IPS-NIHi7 (cell line): Measurements from ENCODE around the gene SLC1A7.
A peak's percentile ranks its signal among the peaks of the same experiment; 100 is the strongest.
"Not testable (repeated sequence)": the region's sequence is repeated elsewhere in the genome, so short reads cannot be mapped to it uniquely, and the experiment has no call there.

Experiments used
- DNase-seq: peaks from one replicate; pipeline ENCODE4 v3.0.0; 2012; ENCODE audit warnings: mixed read lengths; ENCODE audit errors: extremely low spot score

The SLC1A7 gene

DNA sequence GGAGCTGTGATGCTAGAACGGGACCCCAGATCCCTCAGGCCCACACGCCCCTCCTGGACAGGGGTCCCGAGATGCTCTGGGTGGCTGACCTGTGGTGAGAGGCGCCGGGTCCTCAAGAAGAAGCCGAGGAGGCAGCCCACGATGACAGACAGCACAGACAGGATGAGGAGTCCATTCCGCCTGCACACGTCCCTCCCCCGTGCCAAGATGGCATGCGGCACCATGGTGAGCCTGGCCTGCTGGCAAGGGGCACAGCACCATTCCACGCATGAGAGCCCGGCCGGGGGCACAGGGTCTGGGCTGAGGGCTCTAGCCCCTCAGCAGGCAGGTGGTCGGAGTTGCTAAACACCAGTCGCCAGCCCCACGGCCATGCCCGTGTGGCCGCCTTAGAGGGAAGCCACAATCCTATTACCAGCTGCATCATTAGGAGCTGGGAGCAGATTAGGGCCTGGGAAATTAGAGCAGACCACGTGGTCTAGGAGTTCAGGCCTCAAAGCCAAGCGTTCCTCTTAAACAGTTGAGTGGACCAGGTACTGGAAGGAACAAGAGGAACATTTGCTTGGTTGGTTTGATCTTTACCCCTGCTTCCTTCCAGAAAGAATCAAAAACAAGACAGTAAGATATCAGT, at the start of gene SLC1A7:
SLC1A7 (minus strand) TSS at position 413 of the 628 bp plus-strand sequence; CDS start at position 224, 189 bp downstream.
- no peak for DNase-seq

DNA sequence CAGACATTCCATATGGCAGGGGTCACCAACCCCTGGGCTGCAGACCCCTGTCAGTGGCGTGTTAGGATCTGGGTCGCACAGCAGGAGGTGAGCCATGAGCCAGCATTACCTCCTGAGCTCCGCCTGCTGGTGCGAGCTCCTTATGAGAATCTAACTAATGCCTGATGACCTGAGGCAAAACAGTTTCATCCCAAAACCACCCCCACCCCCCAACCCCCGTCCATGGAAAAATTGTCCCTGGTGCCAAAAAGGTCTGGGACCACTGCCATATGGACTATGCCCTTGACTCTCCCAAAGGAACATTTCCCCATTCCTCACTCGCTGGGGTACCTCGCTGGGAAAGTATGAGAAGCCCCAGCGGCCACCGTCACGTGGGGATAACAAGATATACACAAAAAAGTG, 47.8 kb upstream of the SLC1A7 start:
- no peak for DNase-seq

DNA sequence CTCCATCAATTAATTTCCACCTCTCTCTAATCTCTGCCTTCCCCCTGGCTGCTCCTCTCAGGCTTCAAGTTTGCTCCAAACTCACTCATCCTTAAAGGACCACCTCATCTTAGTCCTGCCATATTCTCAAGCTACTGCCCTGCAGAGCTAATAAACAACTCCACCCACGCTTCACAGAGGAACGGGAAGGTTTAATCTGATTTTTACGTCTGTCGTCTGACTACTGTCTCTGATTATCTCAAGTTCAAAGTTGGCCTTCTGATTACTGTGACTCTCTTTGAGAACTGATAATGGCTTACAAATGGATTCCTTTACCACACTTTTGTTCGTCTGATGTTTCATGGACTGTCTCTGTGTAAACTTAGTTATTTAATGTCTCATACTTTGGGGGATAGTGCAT, 46.6 kb upstream of the SLC1A7 start:
- DNase-seq: no peak

DNA sequence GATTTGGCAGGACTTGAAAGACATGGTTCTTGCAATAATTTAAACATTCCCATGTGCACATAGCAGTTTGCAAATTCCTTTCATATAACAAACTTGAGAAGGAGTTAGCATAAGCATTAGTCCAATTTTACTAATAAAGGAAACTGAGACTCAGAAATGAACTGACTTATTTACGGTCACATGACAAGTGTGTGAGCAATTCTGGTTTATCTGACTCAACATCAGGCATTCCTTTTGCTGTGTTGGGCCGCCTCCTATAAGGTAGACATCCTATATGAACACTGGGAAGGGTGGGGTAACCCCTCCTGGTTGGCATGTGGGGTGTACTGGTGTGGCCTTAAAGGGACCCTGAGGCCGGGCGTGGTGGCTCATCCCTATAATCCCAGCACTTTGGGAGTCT, 45.7 kb upstream of the SLC1A7 start:
- DNase-seq: no peak

DNA sequence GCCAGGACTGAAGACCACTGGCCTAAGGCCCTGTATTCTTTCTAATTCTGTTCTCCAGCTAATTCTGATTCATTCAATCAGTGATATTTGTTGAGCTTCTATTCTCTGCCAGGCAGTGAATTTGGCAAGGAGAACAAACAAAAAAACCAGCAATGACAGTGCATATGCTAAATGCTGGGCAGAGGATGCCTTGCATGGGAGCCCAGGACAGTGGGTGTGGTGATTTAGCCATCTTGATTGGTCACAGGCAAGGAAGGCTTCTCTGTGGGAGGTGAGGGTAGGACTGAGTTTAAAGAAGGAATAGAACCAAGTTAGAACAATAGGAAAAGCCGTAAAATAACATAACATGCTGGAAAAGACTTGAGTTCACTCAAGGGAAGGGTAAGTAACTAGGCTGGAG, 45.0 kb upstream of the SLC1A7 start:
- DNase-seq: no peak

DNA sequence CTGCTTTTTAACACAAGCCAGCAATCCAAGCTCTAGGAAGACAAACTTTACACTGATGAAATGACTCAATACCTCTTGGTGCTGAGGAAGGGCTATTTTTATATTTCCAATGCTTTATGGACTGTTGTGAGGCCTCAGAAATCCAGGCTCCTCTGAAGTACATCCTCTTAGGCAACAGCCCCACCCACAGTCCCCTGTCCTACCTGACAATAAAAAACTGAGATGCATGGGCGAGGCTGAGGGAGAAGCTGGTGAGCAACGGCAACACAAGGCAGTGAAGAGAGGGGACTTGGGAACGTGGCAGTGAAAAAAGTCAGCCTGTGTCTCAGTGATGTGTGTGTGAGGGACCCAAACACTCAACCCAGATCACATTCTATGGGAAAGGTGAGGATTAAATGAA, 44.1 kb upstream of the SLC1A7 start:
- DNase-seq: no peak

DNA sequence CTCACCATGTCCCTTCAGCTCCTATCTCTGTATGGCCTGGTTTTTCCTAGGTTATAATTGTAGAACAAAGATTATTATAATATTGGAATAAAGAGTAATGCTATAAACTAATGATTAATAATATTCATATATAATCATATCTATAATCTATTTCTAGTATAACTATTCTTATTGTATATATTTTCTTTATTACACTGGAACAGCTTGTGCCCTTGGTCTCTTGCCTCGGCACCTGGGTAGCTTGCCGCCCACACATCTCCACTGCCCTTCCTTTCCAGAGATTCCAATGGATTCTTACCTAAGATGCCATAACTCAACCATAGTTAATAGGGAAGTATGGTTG, 43.5 kb upstream of the SLC1A7 start:
- not testable (repeated sequence) for DNase-seq

DNA sequence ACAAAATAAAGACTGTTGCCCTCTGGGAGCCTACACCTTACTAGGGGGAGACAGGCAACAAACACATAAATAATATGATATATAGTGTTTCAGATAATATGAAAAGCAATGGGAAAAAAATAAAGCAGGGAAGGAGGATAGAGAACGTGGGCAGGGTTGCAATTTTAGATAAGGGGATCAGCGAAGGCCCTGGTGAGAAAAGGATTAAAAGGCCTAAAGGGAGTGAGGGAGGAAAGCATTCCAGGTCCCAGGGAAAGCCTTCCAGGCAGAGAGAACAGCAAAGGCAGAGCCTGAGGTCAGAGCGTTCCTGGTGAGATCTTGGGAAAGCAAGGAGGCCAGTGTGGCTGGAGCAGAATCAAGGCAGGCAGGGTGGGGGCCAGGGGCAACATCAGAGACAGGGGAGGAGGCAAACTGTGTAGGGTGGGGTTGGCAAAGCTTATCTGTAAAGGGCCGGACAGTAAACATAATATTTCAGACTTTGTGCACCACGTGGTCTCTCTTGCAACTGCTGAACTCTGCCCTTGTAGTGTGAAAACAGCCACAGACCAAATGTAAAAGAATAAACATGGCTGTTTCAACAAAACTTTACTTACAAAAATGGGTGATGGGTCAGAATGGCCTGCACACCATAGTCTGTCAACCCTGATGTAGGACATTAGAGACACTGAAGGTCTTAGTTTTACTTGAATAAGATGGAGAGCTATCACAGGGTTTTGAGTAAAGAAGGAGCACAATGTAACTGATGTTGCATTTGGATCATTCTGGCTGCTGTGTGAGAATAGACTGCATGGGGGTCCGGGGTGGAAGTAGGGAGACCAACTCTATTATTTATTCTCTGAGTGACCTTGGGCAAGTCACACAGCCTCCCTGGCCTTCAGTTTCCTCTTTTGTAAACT, 40.9 kb upstream of the SLC1A7 start:
- DNase-seq: no peak

DNA sequence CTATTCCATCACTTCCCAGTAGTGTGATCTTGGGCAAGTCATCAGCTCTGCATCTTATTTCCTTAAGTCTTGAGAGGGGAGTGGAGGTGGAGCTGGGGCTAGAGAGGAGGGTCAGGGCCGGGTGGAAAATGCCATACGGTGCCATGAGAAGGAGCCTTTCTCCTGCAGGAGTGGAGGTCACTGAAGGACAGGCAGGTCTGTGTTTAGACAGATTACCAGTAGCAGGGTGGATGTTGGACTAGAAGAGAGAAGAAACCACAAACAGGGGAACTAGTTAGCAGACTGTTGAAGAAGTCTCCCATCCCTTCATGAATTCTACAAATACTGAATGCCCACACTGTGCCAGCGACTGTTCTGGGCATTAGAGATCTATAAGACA, 40.3 kb upstream of the SLC1A7 start:
- no peak for DNase-seq

DNA sequence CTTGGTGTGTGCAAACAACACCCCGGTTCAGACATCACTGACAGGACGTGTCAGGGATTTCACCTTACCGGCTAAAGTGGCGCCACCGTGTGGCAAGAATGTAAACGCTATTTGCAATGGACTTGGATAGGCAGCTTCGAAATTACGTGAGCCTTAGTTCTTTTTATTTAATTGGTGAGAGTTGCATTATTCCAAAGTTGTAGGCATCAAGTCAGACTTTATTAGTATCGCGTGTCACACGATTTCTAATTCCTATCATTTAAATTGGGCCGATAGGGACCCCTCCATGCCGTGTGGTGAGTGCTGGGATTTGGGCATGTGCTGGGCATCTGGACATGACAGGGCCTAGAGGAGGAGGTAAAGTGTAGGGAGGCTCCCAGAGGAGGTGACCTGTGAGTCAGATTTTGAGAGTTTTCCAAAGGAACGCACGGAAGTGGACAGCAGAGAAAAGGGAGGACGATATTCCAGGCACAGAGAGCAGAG, 39.7 kb upstream of the SLC1A7 start:
- DNase-seq: peak; percentile 79

DNA sequence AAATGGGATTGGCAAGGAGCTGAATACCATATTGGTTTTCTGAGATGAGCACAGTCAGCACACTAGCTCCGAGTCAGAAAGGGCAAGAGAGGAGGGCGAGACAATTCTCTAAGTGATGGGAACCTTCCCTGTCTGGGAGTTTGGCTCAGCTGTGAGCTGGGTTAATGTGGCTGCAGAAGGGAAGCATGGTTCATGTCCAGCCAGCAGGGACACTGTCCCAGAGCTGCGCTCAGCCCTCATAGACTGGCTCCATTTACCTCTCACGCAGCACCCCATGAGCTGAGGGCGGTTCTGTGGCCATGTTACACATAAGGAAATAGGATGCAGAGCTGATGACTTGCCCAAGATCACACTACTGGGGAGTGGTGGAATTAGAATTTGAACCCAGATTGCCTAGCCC, 38.5 kb upstream of the SLC1A7 start:
- no peak for DNase-seq

DNA sequence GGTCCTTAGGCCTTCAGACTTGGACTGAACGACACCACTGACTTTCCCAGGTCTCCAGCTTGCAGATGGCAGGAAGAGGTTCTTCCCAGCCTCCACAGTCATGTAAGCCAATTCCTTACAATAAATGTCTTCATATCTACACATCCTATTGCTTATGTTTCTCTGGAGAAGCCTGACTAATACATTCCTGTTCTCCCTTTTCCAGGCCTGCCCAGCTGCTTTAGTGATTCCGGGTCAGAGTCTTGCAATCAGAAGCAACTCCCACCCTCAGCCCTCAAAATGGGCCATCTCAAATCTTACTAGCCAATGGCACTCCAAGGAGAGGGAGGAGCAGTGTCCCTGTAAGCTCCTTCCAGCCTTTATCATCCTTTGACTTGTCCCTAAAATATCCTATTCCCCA, 37.8 kb upstream of the SLC1A7 start:
- DNase-seq: no peak

DNA sequence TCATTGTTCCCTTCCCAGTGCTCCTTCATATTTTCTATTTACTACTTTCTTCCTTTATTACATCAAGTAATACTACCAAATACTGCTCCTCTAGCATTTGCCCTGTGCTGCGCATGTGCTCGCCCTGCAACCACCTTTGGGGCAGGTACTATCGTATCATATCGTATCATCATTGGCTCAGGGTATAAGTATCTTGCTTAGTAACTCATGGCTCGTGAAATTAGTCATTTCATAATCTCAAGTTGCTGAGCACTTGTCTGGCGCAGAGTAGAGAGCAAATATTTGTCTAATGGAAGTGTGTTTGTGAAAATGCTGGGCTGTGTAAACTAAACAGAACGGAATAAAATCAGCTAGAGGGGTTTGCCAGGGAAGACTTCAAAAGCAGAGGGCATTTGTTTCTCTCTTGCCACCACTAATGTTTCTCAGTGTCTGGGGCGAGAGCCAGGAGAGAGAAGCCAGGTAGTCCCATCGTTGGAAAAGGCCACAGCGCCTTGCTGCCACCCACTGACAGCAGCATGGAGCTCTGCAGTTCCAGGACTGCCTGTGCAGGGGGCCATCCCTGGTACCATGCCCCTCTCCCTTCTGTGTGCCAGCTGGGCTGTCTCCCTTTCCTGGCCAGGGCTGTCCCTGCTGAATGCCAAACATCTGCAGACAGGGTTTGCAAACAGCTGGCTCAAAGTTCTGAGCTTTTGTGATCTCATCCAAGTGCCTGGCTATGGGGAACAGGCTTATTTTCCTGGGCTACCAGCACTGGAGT, 34.2 kb upstream of the SLC1A7 start:
- DNase-seq: no peak

DNA sequence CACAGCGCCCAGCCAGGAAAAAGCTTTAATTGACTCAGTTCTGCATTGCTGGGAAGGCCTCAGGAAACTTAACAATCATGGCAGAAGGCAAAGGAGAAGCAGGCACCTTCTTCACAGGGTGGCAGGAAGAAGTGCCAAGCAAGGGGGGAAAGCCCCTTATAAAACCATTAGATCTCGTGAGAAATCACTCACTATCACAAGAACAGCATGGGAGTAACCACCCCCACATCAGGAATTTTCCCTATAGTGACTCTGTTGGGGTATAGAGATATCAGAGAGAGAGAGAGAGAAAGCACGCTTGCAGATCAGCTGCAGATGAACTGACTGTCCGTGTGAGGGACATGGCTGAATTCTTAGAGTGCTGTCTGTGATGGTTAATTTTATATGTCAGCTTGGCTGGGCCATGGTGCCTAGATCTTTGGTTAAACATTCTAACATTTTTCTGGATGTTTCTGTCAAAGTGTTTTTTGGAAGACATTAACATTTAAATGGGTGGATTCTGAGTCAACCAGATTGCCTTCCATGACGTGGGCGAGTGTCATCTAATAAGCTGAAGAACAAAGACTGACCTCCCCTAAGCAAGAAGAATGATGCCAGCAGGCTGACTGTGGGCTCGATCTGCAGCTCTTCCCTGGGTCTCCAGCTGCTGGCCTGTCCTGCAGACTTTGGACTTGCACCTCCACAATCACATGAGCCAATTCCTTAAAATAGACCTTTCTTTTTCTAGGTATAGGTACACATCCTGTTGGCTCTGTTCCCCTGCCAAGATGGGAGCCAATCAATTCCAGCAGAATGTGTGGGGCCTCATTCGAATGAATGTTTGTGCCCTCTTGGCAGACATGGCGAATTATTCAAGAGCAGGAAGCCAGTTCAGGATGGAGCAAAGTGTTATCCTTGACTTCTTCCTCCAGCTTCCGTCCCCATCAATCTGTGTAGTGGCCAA, 32.8 kb upstream of the SLC1A7 start:
- DNase-seq: no peak

DNA sequence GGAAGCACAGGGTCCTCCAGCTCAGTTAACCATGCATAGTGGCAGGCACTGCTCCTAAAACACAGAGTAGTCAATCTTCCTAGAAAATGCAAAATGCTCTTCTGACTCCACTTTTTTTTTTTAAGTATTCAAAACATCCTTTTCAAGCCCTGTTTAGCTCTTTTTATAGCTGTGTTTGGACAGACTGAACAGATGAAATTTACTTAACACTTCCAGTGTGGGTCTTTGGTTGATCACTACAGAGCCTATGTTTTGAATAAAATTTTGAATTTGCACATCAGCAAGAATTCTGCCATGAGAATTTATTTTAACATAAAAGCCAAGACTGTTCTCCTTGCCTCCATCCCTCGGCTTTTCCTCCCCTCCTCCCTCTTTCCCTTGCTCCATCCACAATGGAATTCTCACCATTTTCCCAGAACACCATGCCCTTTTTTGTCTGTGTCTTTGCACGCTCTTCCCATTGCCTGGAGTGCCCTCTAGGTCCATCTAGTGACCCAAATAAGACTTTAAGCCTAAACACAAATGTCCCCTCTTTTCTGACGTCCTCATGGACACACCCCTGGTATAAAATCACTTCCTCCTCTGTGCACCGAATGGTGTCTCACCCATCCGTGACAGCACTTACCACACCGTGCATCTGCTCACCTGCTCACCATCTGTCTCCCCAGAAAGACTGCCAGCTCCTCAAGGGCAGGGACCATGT, 30.1 kb upstream of the SLC1A7 start:
- DNase-seq: peak; percentile 44

DNA sequence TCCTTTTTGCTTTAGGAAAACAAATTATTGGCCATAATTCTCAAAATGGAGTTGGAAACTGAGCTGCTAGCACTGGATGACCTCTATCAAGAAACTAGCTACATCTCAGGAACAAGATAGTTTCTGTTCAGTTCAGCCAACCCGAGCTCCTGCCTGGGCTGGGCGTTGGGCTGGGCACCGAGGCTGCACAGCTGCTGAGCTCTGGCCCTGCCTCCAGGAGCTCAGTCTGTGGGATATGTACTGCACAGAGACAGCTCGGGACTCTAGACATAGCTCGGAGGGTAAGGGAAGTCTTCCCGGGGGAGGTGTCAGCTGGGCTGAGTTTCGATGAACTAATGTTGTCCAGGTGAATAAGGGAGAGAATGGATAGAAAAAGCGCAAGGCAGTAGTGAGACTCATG, 24.5 kb upstream of the SLC1A7 start:
- no peak for DNase-seq

DNA sequence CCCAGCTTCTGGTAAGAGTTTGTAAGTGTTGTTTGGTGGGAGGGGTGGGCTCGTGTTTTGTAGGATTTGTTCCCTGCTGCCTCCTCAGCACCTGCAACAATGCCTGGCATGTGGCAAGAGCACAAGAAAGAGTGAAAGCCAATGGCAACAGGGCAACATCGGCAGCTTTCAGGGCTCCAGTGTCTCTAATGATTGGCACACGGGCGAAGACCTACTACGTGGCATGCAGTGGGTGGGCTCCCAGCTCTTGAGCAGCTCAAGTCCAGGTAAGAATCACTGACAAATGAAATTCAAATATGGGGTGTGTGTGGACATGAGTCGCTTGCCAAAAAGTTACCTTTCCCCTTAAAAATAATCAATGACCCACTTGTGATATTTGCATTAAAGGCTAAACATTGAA, 23.9 kb upstream of the SLC1A7 start:
- DNase-seq: no peak

DNA sequence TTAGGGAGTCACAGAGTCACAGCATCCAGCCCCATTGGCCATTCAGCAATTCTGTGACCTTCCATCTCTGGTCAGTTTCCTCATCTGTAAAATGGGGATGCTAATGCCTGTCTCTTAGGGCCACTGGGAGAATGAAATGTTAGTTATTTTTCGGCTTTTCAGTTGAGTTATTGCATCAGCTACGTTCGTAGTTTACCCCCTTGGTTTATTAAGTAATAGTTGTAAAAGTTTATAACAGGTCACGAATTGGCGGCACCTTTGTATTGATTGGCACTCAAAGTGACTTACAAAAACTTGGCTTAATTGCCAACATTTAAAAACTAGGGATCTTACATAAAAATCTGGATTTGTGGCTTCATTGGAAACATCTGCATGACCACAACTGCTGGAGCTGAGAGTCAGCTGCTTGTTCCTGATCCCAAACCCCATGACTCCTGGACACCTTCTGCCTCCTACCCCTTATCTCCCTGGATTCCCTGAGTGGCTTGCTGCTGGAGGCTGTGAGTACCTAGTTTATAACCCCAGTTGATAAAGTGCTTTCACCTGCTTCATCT, 23.0 kb upstream of the SLC1A7 start:
- DNase-seq: no peak

DNA sequence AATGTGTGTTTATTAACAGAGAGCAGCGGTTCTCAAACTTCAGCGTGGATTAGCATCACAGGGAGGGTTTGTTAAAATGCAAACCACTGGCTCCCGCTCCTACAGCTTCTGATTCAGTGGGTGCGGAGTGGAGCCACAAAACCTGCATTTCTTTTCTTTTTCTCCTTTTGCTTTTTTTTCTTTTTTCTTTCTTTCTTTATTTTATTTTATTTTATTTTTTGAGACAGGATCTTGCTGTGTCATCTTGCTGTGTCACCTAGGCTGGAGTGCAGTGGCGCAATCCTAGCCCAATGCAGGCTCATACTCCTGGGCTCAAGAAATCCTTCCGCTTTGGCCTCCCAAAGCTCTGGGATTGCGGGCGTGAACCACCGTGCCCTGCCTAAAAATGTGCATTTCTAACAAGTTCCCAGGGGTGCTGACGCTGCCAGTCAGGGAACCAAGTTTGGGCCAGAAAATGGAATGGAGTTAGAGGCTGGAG, 20.9 kb upstream of the SLC1A7 start:
- no peak for DNase-seq

DNA sequence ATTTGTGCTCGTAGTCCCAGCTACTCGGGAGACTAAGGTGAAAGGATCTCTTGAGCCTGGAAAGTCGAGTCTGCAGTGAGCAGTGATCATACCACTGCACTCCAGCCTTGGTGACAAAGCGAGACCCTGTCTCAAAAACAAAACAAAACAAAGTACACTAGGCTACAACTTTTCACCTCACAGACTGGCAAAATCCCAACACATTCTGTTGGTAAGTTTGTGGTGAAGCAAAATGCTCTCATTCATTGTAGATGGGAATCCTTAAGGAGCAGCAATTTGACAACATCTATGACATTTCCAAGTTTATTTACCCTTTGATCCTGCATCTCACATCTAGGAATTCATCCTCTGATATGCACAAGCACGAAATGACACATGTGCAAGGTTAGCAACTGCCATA, 20.2 kb upstream of the SLC1A7 start:
- no peak for DNase-seq
